ENCODE results near the gene CYREN. TPM values are rescaled to one million over a fixed set of nuclear protein-coding genes. Genes with fewer than 3 reads are reported as not detected.

The CYREN gene
- total and polyA plus RNA-seq, 8 donors = 13.9 to 29.0 (median 23.8) TPM

DNA sequence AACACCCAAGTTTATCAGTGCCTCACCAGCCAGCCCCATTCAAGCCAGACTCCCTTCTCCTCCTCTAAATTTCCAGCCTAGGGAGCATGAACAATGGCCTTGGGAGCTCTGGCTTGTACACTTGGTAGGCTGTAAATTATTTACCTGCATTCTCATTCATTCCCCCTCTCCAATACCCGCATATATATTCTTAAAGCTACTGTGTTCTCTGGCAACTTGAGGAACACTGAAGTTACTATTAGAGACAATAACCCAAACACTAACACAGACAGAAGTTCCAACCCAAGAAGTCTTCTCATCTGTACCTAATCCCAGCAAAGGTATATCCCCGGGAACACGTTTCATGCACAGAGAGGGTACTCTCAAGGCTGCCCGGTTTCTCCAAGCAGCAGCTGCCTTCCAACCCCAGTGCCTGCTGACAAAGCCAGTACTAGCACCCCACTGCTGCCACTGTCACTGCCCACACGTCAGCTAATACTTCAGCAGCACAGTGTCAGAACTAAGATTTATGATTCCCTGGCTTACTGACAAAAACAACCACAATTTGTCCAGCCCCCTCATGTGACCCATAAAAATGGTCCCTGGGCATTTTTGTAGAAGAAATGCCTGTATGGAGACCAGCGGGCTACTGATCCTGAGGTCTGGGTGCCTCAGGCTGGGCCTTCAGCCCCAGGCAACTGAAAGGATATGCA, 37.7 kb upstream of the CYREN start:
- Histone ChIP-seq H3K27me3 (no peaks in the 10 kb centered on the region), H3K36me3 (peaks cover 0 to 14% (median 0%) of the 10 kb centered on the region in 3 donors), H3K9me3 (no peaks in the 10 kb centered on the region), H3K4me1 (peaks cover 54 to 59% (median 58%) of the 10 kb centered on the region in 3 donors), H3K4me3 (peak overlapping the region in 2 of 4 donors; percentile 79 to 95), H3K27ac (peak overlapping the region; percentile 56 to 97 (median 70))
- DNase-seq = peak in 1 of 6 donors; percentile 46
- TF ChIP-seq CTCF (IDR thresholded peaks at IDR 0.05) = no peak
- peak in 3 of 4 donors; percentile 12 to 34 (median 16) for ATAC-seq
- FAIRE-seq = no peak
- 14 to 20% methylated on average over 6 of the region's 6 CpGs for WGBS, 2 donors
- intact Hi-C loops (cut with DNase I) = no loop called here

DNA sequence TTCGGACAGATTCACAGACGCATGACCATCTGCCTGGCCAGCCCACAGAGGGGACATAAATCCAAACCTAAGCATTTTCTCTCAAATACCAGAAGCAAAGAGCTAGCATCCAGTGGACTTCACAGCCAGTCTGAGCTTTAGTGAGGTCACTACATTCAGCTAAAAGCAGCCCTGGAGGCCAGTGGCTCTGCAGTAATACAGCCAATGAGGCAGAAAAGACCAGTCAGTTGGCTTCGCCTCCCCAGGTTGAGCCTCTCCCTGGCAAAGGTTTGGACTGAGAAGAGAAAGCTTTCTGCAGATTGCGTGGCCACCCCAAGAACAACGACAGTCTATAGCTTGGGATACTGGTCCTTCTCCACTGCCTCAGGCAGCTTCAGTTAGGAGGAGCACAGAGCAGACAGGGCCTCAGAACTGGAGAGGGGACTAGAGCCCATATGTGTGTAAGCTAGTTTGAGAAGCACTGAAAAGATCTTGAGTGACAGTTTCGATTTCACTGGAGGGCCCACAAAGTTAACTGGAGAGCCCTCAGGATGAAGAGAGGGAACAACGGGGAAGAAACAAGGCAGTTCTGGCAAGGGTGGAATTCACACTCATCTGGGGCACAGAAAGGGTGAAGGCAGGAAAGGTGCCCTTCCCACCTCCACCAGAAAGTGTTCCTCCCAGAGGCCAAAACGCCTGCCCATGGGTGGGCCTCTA, 37.0 kb upstream of the CYREN start:
- H3K36me3 ChIP-seq = peaks cover 0 to 21% (median 0%) of the 10 kb centered on the region in 3 donors
- FAIRE-seq = no peak
- no peaks in the 10 kb centered on the region for H3K9me3 ChIP-seq
- H3K27me3 ChIP-seq = no peaks in the 10 kb centered on the region
- WGBS, 2 donors = 40 to 45% methylated on average over 8 of the region's 8 CpGs
- no peak for TF ChIP-seq CTCF (IDR thresholded peaks at IDR 0.05)
- DNase-seq = no peak
- ATAC-seq = no peak
- intact Hi-C loops (cut with DNase I) = no loop called here
- peak overlapping the region; percentile 56 to 97 (median 70) for H3K27ac ChIP-seq
- H3K4me1 ChIP-seq = peaks cover 59 to 64% (median 61%) of the 10 kb centered on the region in 3 donors
- H3K4me3 ChIP-seq = peak overlapping the region in 2 of 4 donors; percentile 9 to 79

DNA sequence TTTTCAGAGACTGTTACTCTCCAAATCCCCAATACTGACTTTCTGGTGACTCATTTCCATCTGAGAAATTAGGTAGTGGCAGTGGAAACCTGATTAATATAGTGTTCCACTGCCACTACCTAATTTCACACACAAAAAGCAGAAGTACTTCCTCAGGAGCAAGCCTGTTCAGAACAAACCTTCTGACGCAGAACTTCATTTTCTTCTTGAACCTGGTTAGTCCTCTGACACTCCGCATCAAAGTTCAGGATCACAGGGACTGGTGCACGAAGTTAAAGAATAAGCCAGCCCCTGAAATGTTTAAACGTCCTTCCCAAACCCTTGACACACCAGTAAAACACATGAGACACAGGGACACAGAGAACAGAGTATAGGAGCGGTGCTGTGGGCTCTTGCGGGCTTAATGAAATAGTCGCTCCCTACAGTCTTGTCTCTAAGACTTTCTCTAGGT, 36.5 kb upstream of the CYREN start:
- Histone ChIP-seq H3K27ac (peak overlapping the region; percentile 56 to 97 (median 70)), H3K4me3 (no peak overlapping the region), H3K4me1 (peaks cover 63 to 69% (median 65%) of the 10 kb centered on the region in 3 donors), H3K27me3 (no peaks in the 10 kb centered on the region), H3K36me3 (peaks cover 0 to 21% (median 0%) of the 10 kb centered on the region in 3 donors), H3K9me3 (no peaks in the 10 kb centered on the region)
- intact Hi-C loops (cut with DNase I) = no loop called here
- ATAC-seq (no peak), DNase-seq (no peak), FAIRE-seq (no peak)
- 54 to 68% methylated on average over 7 of the region's 7 CpGs for WGBS, 2 donors
- no peak for TF ChIP-seq CTCF (IDR thresholded peaks at IDR 0.05)

- no peak for TF ChIP-seq CTCF (IDR thresholded peaks at IDR 0.05)
- Histone ChIP-seq H3K4me1 (peaks cover 70 to 76% (median 73%) of the 10 kb centered on the region in 3 donors), H3K9me3 (no peaks in the 10 kb centered on the region), H3K4me3 (no peak overlapping the region), H3K27me3 (no peaks in the 10 kb centered on the region), H3K36me3 (peaks cover 0 to 21% (median 0%) of the 10 kb centered on the region in 3 donors), H3K27ac (peak overlapping the region; percentile 2 to 75 (median 68))
- DNase-seq = no peak
- intact Hi-C loops (cut with DNase I) = no loop called here
- no peak for FAIRE-seq
- ATAC-seq = no peak
- 95 to 98% methylated on average over 8 of the region's 8 CpGs for WGBS, 2 donors
Measured at GRCh38 chr7:135205850-135206249, 35.3 kb upstream of the CYREN start.
